Stimulated activated effector memory CD8-positive, alpha-beta T cell treated with anti-CD3 and anti-CD28 coated beads, Interleukin-12 subunit alpha, Interleukin-12 subunit beta, amount 100 ng/mL, for 72 hours (primary cell): Measurements from ENCODE around the gene ZNF600.
"Not testable (repeated sequence)": the region's sequence is repeated elsewhere in the genome, so short reads cannot be mapped to it uniquely, and the experiment has no call there.

Source experiments
- ATAC-seq: fragments of 150-1000 bp; cut with Tn5 transposase; 2 replicates; pipeline ENCODE4 v1.10.0; 2021
- DNase-seq, 2 donors: peaks; one replicate each; pipeline ENCODE4 v3.0.0; 2021 to 2022; ENCODE audit warnings: low spot score in 2 of 2
- H3K27ac Mint-ChIP-seq: one replicate; pipeline ENCODE4 v1.8.0; 2022; ENCODE audit warnings: mild to moderate bottlenecking, mixed read lengths
- H3K36me3 Mint-ChIP-seq: one replicate; pipeline ENCODE4 v1.8.0; 2022; ENCODE audit warnings: mild to moderate bottlenecking, mixed read lengths
- H3K4me1 Mint-ChIP-seq: one replicate; pipeline ENCODE4 v1.8.0; 2022; ENCODE audit warnings: mixed read lengths
- H3K4me3 Mint-ChIP-seq: one replicate; pipeline ENCODE4 v1.8.0; 2022; ENCODE audit warnings: mild to moderate bottlenecking, mixed read lengths
- H3K9me3 Mint-ChIP-seq: one replicate; pipeline ENCODE4 v1.8.0; 2022; ENCODE audit warnings: mixed read lengths

ZNF600 gene

DNA sequence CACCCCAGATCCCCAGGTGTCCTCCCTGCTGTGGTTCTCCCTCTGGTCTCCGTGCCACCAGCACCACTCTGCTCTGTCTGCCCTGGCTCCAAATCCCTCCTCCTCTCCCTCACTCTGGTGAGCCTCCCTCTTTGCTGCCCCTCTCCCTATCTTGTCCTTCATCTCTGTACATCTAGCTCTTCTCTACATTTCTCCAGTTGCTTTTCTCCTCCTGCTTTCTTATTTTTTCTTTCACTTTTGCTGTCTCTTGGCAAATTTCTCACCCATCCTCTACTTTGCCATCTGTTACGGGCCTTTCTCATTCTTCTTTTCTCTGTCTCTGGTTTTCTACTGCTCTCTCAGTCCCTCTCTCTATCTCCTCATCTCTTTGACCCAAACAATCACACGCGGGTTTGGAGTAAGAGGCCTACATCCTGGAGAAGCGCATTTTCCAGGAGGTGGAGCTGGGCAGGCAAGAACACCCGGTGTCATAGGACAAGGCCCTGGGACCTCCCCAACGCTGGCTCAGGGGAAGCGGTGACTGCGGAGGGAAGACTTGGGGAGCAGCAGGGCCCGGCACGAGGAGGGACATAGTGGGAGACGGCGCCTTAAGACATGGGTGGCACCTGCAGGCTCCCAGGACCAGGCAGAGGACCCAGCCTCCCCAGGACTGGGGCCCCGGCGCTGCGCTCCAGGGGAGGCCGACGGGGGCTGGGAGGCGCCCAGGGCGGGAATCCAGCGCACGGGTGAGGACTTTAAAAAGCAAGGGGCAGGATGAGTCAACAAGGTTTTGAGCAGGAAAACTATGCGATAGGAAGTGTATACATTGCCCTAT is 61.7 kb downstream of the ZNF600 start:
- DNase-seq (no peak), ATAC-seq (no peak)
- peaks cover 89% of the 10 kb centered on the region for H3K36me3 Mint-ChIP-seq
- H3K4me1 Mint-ChIP-seq, result peaks cover 11% of the 10 kb centered on the region
- peak overlapping the region; percentile 46 for H3K27ac Mint-ChIP-seq
- H3K9me3 Mint-ChIP-seq, result no peaks in the 10 kb centered on the region
- H3K4me3 Mint-ChIP-seq, result no peak overlapping the region

DNA sequence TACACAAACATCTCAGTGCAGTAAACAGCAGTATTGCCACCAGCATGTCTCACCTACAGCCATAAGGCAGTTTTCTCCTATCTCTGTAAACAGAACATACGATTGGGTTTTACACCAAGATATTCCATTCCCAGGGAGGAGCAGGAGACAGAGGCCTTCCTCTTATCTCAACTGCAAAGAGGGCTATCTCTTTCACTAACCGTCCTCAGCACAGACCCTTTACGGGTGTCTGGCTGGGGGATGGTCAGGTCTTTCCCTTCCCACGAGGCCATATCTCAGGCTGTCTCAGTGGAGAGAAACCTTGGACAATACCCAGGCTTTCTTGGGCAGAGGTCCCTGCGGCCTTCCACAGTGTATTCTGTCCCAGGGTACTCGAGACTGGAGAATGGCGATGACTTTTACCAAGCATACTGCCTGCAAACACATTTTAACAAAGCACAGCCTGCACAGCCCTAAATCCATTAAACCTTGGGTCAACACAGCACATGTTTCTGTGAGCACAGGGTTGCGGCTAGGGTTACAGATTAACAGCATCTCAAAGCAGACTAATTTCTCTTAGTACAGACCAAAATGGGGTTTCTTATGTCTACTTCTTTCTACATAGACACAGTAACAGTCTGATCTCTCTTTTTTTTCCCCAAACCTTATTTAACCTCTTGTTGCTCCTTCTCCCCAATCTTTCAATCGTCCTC is 62.5 kb downstream of the ZNF600 start:
- H3K9me3 Mint-ChIP-seq, DNase-seq, ATAC-seq, H3K4me3 Mint-ChIP-seq: not testable (repeated sequence)
- Mint-ChIP-seq H3K36me3 (peaks cover 84% of the 10 kb centered on the region), H3K4me1 (peaks cover 11% of the 10 kb centered on the region), H3K27ac (peak overlapping the region; percentile 82)

DNA sequence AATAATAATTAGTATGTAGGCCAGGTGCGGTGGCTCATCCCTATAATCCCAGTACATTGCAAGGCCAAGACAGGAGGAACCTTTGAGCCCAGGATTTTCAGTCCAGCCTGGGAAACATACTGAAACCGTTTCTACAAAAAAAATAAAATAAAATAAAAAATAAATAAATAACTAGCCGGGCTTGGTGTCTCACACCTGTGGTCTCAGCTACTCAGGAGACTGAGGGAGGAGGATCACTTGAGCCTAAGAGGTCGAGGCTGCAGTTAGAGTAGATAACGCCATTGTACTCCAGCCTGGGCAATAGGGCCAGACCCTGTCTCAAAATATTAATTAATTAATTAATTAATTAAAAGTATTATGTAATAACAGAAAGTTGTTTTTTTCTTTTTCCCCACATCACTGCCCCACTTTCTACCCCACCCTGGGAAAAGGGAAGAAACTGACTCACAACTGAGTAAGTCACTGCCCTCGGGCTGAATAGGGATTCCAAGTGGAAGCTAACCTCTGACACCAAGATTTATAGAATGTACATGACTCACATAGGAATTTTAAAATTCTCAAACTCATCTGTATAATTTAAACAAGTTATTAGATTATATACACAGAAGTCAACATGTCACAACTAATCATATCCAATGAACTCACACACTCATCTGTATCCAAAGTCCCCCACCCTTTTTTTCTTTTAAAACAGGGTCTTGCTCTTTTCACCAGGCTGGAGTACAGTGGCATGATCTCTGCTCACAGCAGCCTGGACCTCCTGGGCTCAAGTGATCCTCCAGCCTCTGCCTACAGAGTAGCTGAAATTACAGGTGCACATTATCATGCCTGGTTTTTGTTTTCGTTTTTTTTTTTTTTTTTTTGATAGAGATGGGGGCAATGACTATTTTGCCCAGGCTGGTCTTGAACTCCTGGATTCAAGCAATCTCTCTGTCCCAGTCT is 64.3 kb downstream of the ZNF600 start:
- no peak for DNase-seq
- no peak for ATAC-seq
- Mint-ChIP-seq H3K36me3 (peaks cover 78% of the 10 kb centered on the region), H3K9me3 (no peaks in the 10 kb centered on the region), H3K4me1 (peaks cover 14% of the 10 kb centered on the region), H3K4me3 (no peak overlapping the region), H3K27ac (peak overlapping the region; percentile 82)

DNA sequence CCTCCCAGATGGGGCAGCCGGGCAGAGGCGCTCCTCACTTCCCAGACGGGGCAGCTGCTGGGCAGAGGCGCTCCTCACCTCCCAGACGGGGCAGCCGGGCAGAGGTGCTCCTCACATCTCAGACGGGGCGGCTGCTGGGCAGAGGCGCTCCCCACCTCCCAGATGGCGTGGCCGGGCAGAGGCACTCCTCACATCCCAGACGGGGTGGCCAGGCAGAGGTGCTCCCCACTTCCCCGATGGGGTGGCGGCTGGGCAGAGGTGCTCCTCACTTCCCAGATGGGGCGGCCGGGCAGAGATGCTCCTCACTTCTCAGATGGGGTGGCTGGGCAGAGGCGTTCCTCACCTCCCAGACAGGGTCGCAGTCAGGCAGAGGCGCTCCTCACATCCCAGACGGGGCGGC is 66.0 kb downstream of the ZNF600 start:
- not testable (repeated sequence) for H3K4me3 Mint-ChIP-seq, ATAC-seq, H3K9me3 Mint-ChIP-seq, DNase-seq, H3K27ac Mint-ChIP-seq
- H3K4me1 Mint-ChIP-seq, result peaks cover 32% of the 10 kb centered on the region
- H3K36me3 Mint-ChIP-seq, result peaks cover 72% of the 10 kb centered on the region

DNA sequence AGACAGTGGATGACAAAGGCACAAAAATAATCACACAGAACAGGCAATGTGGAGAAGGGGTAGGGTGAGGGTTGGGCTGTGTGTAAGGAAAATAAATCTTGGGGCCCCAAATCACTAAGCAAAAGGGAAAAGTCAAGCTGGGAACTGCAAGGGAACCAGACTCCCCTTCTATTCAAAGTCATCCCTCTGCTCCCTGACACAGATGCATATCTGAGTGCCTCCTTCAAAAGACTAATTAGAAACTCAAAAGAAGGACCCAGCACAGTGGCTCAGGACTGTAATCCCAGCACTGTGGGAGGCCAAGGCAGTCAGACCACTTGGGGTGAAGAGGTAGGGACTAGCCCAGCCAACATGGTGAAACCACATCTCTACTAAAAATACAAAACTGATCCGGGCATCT is 70.1 kb downstream of the ZNF600 start:
- Mint-ChIP-seq H3K36me3 (peaks cover 81% of the 10 kb centered on the region), H3K9me3 (no peaks in the 10 kb centered on the region), H3K27ac (peak overlapping the region; percentile 82), H3K4me3 (peak overlapping the region; percentile 47), H3K4me1 (peaks cover 28% of the 10 kb centered on the region)
- DNase-seq, result no peak
- ATAC-seq, result no peak

DNA sequence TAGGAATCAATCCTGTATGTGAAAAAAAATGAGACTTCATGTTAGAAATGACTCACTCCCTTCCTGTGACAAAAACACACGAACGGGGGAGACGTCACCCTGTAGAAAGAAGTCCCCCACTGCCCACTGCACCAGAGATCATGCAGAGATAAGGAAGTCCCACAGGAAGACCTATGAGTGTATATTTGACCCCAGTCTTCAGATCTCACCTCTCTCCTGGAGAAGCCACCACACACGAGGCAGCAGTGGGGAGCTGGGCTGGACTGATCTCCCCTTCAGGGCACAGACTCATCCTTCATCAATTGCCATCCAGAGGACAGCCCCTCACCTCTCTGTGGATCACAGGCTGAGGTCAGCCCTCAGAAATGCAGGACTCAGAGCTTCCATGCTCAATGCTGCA is 70.7 kb downstream of the ZNF600 start:
- Mint-ChIP-seq H3K4me1 (peaks cover 28% of the 10 kb centered on the region), H3K27ac (peak overlapping the region; percentile 82), H3K4me3 (peak overlapping the region; percentile 47), H3K36me3 (peaks cover 81% of the 10 kb centered on the region)
- not testable (repeated sequence) for H3K9me3 Mint-ChIP-seq
- DNase-seq (peak; percentile 13 to 69), ATAC-seq (peak; percentile 97)

DNA sequence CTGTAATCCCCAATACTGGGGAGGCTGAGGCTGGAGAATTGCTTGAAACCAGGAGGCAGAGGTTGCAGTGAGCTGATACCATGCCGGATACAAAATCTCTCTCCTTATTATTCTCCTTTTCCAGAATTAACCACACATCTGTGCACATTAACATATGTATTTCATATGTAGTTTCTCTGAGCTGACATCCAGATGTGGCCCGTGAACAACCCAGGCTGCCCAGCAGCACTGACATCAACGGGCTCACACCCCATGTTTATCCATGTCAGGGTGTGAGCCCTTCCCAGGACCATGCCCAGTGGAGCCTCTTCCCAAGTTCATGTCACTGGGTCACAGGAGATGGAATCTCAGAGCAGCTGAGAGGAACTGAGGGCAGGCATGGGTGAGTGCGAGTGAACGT is 71.3 kb downstream of the ZNF600 start:
- H3K9me3 Mint-ChIP-seq, DNase-seq: not testable (repeated sequence)
- peak overlapping the region; percentile 82 for H3K27ac Mint-ChIP-seq
- H3K4me3 Mint-ChIP-seq, result peak overlapping the region; percentile 47
- peaks cover 82% of the 10 kb centered on the region for H3K36me3 Mint-ChIP-seq
- ATAC-seq, result peak; percentile 48
- peaks cover 28% of the 10 kb centered on the region for H3K4me1 Mint-ChIP-seq
